NT2/D1 (cell line): ENCODE results near the gene DDO.

Source experiments
- DNase-seq: peaks from one replicate; pipeline ENCODE4 v3.0.0-alpha.2; 2011; ENCODE audit warnings: low read depth, low spot score
- H3K27me3 ChIP-seq: 2 replicates; pipeline ENCODE4 v1.6.0; 2011; ENCODE audit warnings: mild to moderate bottlenecking; ENCODE audit not compliant: insufficient read length, insufficient read depth
- H3K36me3 ChIP-seq: 2 replicates; pipeline ENCODE4 v1.6.1; 2011; ENCODE audit warnings: mild to moderate bottlenecking, low read length, mixed read lengths; ENCODE audit not compliant: insufficient read depth, insufficient read length
- H3K4me1 ChIP-seq: 2 replicates; pipeline ENCODE4 v1.5.1; 2011; ENCODE audit not compliant: insufficient read depth, insufficient read length
- H3K4me3 ChIP-seq: 2 replicates; pipeline ENCODE4 v1.5.1; 2011; ENCODE audit warnings: low read depth; ENCODE audit not compliant: insufficient read length
- H3K9ac ChIP-seq: 2 replicates; pipeline ENCODE4 v1.6.0; 2011; ENCODE audit warnings: low read depth; ENCODE audit not compliant: insufficient read length
- H3K9me3 ChIP-seq: 2 replicates; pipeline ENCODE4 v1.5.1; 2011; ENCODE audit warnings: mild to moderate bottlenecking, low read length; ENCODE audit not compliant: insufficient read depth
- SUZ12 ChIP-seq: IDR thresholded peaks from 2 replicates; pipeline ENCODE4 v1.6.1; 2011; ENCODE audit not compliant: insufficient read length, insufficient read depth; ENCODE audit errors: extremely low read depth
- YY1 ChIP-seq: IDR thresholded peaks from 2 replicates; pipeline ENCODE4 v1.6.1; 2011; ENCODE audit not compliant: insufficient read length, insufficient read depth
- ZNF274 ChIP-seq: IDR thresholded peaks from 2 replicates; pipeline ENCODE4 v1.6.1; 2011; ENCODE audit warnings: mild to moderate bottlenecking, low read depth, low read length

DDO gene

DNA sequence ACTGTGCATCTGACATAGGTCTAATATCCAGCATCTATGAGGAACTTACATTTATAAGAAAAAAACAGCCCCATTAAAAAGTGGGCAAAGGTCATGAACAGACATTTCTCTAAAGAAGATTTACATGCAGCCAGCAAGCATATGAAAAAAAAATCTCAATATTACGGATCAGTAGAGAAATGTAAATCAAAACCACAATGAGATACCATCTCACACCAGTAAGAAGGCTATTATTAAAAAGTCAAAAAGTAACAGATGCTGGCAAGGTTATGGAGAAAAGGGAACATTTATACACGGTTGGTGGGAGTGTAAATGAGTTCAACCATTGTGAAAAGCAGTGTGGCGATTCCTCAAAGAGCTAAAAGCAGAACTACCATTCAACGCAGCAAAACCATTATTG, 70.3 kb downstream of the DDO start:
- no peak for TF ChIP-seq SUZ12
- TF ChIP-seq YY1, result no peak
- TF ChIP-seq ZNF274, result no peak
- H3K27me3 ChIP-seq, result no peaks in the 10 kb centered on the region
- no peak for DNase-seq
- no peaks in the 10 kb centered on the region for H3K4me1 ChIP-seq
- H3K36me3 ChIP-seq, result no peaks in the 10 kb centered on the region
- no peak overlapping the region for H3K4me3 ChIP-seq
- no peaks in the 10 kb centered on the region for H3K9me3 ChIP-seq
- H3K9ac ChIP-seq, result no peak overlapping the region

DNA sequence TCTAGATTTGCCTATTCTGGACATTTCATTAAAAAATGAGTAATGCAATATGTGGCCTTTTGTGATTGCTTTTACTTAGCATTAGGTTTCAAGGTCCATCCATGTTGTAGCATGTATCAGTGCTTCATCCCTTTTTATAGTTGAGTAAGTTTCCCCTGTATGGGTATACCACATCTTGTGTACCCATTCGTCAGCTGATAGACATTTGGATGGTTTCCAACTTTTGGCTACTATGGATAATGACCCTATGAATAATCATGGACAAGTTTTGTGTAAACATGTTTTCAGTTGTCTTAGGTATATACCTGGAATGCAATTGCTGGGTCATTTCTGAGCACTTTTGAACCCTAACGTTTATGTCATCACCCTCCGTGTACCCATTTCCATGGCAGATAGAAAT, 72.6 kb downstream of the DDO start:
- no peaks in the 10 kb centered on the region for H3K9me3 ChIP-seq
- no peak for DNase-seq
- TF ChIP-seq YY1 (no peak), ZNF274 (no peak), SUZ12 (no peak)
- H3K9ac ChIP-seq, result no peak overlapping the region
- no peaks in the 10 kb centered on the region for H3K27me3 ChIP-seq
- no peaks in the 10 kb centered on the region for H3K36me3 ChIP-seq
- no peaks in the 10 kb centered on the region for H3K4me1 ChIP-seq
- no peak overlapping the region for H3K4me3 ChIP-seq
